HG02938 (cell line): ENCODE data around the gene LRRN3.

ENCODE experiments used
- ATAC-seq: cut with Tn5 transposase; IDR thresholded peaks from one replicate; pipeline ENCODE4 v1.9.1; 2021; ENCODE audit warnings: mild to moderate bottlenecking, moderate library complexity; ENCODE audit not compliant: unreplicated experiment

Gene LRRN3

DNA sequence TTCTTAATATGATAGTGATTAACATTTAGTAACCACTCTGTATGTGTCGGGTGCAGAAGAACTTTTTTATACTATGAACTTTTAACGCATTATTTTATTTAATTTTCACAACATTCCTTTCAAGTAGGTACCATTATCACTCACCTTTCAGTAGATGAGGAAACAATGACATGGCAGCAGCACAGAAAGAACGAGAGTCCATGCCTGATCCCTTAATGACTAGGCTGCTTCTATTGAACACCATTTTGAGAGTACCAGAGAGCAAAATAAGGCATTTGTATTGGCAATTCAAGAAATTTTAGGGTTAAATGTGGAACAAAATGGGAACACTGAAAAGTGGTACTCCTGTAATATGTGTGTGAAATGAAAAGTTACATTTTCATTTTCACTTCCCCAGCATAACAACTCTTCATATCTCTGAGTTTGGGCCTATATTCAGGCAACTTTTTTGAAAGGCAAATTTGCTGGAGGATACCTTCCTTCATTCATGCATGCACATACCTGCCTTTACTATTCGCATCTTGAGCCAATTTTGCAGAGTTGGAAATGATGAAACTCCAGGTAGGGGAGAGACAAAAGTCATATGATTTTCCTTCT, 12.8 kb downstream of the LRRN3 start:
- ATAC-seq, result peak; percentile 54

GRCh38 chr7:111104710-111105109, 13.8 kb downstream of the LRRN3 start:
- peak; percentile 39 for ATAC-seq

GRCh38 chr7:111105269-111105668, 14.3 kb downstream of the LRRN3 start:
- ATAC-seq, result peak; percentile 57

DNA sequence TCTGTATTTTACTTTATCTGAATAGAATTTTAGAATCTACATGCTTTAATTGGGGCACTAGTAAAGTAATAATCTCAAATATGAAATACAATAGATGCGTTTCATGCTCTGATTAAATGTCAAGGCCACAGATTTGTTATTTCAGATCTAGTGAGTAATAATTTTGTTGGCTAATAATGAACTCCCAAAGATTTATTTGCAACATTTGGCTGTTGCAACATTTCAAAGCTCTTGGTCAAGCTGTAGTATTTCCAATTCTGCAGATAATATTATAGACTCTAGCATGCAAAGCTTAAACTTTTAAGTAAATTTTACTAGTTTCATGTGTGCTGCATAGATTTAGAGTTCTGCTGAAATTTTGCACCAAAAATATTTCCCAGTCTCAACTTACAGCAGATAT, 16.7 kb downstream of the LRRN3 start:
- no peak for ATAC-seq

DNA sequence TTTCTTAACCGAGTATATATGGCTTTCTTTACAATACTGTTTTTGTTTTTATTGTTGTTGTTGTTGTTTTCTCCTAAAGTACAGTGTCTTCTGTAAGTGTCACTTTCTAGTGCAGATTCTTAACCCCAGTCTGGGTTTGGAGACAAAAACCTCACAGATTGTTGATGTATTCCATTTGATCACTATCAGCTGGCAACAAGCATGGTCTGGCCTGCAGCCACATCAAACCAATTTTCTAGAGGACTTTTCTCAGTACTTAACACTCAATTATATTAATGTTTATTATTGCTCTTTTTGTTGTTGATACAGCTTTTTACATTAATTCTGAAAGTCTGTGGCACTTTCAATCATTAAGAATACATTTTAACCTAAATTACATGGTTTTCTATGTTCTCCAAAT, 17.1 kb downstream of the LRRN3 start:
- no peak for ATAC-seq

DNA sequence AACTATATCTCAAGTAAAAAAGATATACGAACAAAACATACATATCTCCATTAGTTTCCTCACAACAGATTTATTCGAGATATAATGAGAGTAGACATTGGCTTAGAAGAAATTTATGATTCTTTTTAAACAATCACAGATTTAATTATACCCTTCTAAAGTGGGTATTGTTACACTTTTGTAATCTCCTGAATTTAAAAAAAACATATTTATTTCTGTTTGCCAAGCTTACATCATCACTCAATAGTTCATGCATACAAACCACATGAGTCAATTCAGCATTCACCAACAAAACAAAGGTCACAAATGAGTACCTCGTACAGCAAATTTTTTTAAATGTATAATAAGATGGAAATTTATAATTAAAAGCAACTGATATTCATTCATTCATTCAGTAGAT, 17.6 kb downstream of the LRRN3 start:
- no peak for ATAC-seq

DNA sequence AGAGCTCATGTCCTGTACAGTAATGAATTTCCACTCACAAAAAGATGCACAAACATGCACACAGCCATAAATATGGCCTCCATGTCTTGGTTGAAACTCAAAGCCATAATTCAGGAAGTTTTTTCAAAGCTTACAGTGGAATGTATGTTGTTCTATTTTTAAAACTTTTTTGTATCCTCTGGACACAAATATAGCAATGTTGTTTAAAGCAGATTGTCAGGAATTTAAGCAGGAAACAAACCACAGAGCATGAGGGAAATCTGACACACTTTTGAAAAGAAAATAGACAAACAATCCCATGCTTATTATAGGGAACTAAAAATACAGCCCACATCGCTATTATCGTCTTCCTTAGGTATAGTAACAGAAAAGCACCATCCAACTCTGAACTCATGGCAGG, 21.5 kb downstream of the LRRN3 start:
- ATAC-seq, result no peak

- ATAC-seq, result peak; percentile 55
Observed at GRCh38 chr7:111113263-111114017, 22.5 kb downstream of the LRRN3 start.

- no peak for ATAC-seq
Observed at GRCh38 chr7:111115966-111116365, 25.0 kb downstream of the LRRN3 start.

GRCh38 chr7:111126987-111127386, 36.1 kb downstream of the LRRN3 start:
- ATAC-seq, result no peak

GRCh38 chr7:111129435-111129834, 38.5 kb downstream of the LRRN3 start:
- no peak for ATAC-seq

GRCh38 chr7:111132833-111133232, 41.9 kb downstream of the LRRN3 start:
- ATAC-seq, result no peak

DNA sequence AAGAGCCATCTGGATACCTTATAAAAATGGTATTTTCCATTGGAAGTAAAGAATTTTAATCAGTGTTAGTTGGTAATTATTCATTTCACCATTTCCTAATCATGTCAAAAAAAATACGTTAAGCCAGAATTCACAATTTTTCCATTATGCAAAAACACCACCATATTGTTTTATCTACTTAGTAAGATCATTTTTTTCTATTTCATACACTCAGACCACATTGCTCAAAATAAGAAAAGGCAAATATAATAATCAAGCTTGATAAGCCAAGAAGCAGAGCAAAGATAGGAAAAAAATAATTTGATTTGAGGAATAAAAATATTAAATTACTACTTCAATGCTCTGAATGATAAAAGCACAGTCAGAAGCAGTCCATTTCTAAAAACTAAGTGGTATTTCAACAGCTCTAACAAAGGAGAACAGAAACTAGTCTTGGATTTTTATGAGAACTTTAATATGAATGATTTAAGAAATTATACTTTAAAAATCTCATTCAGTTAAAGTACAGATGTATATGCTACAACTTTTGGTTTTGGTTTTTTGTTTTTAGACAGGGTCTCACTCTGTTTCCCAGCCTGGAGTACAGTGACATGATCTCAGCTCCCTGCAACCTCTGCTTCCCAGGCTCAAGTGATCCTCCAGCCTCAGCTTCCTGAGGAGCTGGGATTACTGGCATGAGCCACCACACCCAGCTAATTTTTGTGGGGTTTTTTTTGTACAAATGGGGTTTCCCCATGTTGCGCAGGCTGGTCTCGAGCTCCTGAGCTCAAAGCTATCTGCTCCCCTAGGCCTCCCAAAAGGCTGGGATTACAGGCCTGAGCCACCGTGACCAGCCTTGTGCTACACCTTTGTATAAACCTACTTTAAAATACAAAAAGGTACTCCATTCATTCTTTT, 46.6 kb downstream of the LRRN3 start:
- ATAC-seq, result peak; percentile 61

GRCh38 chr7:111138193-111138569, 47.3 kb downstream of the LRRN3 start:
- peak; percentile 94 for ATAC-seq

- no peak for ATAC-seq
Observed at GRCh38 chr7:111138586-111138985, 47.7 kb downstream of the LRRN3 start.

- ATAC-seq, result no peak
Observed at GRCh38 chr7:111140091-111140865, 49.4 kb downstream of the LRRN3 start.

DNA sequence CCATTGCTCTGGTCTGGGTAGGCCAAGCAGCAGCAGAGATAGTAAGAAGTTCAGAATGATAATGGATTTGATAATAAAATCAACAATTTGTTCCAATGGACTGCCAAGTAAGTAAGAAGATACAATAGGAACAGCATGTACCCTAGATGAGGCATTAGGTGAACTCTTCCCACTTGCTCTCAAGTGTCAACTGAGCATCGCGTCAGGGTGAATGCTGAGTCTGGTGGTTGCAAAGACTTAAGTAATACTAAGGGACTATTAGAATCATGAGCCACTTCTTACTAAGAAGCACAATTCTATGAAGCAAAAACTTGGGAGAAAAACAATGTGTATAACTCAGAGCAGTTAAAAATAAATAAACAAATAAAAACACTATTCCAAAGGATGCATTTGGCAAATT, 54.5 kb downstream of the LRRN3 start:
- ATAC-seq, result no peak

- ATAC-seq, result no peak
Observed at GRCh38 chr7:111146136-111146535, 55.2 kb downstream of the LRRN3 start.

DNA sequence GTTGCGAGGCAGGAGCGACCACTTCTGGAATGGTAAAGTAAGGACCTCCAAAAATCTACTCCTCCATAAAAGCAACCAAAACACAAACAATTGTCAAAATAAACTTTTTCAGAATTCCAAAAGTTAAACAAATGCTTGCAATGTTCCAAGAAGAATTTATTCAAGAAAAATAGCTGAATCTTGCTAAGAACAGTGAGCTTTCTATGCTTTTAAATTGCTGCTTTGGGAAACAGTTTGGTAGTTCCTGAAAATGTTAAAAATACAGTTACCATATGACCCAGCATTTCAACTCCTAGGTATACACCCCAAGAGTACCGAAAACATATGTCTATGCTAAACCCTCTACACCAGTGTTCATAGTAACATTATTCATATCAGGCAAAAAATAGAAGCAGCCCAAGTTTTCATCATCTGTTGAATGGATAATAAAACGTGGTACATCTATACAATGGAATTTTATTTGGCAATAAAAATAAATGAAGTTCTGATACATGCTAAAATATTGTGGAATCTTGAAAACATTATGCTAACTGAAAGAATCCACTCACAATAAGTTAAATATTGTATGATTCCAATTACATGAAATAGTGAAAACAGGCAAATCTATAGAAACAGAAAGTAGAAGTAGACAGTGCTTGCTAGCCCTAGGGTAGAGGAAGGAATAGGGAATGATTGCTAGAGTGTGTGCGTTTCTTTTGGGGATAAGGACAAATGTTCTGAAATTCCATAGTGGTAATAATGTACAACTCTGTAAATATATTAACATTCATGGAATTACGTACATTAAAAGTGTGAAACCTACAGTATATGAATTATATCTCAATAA, 57.0 kb downstream of the LRRN3 start:
- no peak for ATAC-seq

DNA sequence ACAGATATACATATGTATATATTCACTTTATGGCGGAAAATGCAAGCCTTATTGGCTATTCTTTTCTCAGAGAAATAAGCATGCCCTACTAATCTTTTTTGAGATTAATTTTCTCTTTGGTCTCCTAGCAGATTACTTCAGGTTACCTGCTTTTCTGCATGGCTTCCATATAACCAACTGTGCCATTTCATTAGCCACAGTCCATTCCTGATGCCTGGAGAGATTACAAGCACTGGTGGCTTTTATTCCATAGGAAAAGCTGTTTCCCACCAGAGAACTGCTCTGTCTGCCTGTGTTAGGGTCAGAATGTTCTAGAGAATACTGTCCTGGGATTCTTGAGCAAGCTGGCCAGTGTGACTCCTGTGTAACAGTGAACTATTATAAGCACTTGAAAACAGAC, 59.8 kb downstream of the LRRN3 start:
- no peak for ATAC-seq
